HepG2 (cell line): ENCODE measurements around the gene PDK2. TPM values are rescaled to one million over a fixed set of nuclear protein-coding genes. Genes with fewer than 3 reads are reported as not detected.

Source experiments
- BCL3 ChIP-seq: sonication (generic); formaldehyde crosslinking; IDR thresholded peaks from 2 replicates; pipeline ENCODE4 v1.5.1; 2020; ENCODE audit warnings: mild to moderate bottlenecking, missing genetic modification reagents, moderate library complexity
- CTCF ChIP-seq: sonication (generic); formaldehyde crosslinking; IDR thresholded peaks from 2 replicates; pipeline ENCODE4 v1.5.0; 2020; ENCODE audit warnings: mild to moderate bottlenecking, missing genetic modification reagents, moderate library complexity
- HHEX ChIP-seq: IDR thresholded peaks from 2 replicates; pipeline ENCODE4 v1.6.1; 2016; ENCODE audit warnings: control low read depth
- KAT8 ChIP-seq: IDR thresholded peaks from 2 replicates; pipeline ENCODE4 v1.6.1; 2016; ENCODE audit warnings: missing genetic modification reagents, missing compliant biosample characterization
- KMT2A ChIP-seq: sonication (generic); formaldehyde crosslinking; IDR thresholded peaks from 2 replicates; pipeline ENCODE4 v1.4.0; 2020; ENCODE audit warnings: missing genetic modification reagents
- NR3C1 ChIP-seq: sonication (generic); formaldehyde crosslinking; IDR thresholded peaks from 2 replicates; pipeline ENCODE4 v1.4.0; 2020; ENCODE audit warnings: missing genetic modification reagents
- RBM22 ChIP-seq: fragments of 200-400 bp; formaldehyde crosslinking; optimal IDR thresholded peaks from 2 replicates; pipeline ENCODE3; 2017; ENCODE audit warnings: mild to moderate bottlenecking, low read length, moderate library complexity
- SP5 ChIP-seq: IDR thresholded peaks from 2 replicates; pipeline ENCODE4 v1.6.1; 2016; ENCODE audit warnings: low read depth, borderline replicate concordance
- SSRP1 ChIP-seq: IDR thresholded peaks from 2 replicates; pipeline ENCODE4 v1.6.1; 2016; ENCODE audit warnings: control low read depth
- TFE3 ChIP-seq: IDR thresholded peaks from 2 replicates; pipeline ENCODE4 v1.6.1; 2016
- THRA ChIP-seq: sonication (generic); formaldehyde crosslinking; IDR thresholded peaks from 2 replicates; pipeline ENCODE4 v1.4.0; 2020; ENCODE audit warnings: missing genetic modification reagents, borderline replicate concordance
- ZBTB37 ChIP-seq: sonication (generic); formaldehyde crosslinking; IDR thresholded peaks from 2 replicates; pipeline ENCODE4 v1.4.0; 2020; ENCODE audit warnings: mild to moderate bottlenecking, missing genetic modification reagents
- ZBTB38 ChIP-seq: sonication (generic); formaldehyde crosslinking; IDR thresholded peaks from 2 replicates; pipeline ENCODE4 v1.5.1; 2020; ENCODE audit warnings: mild to moderate bottlenecking, missing genetic modification reagents
- ZFP90 ChIP-seq: sonication (generic); formaldehyde crosslinking; IDR thresholded peaks from 2 replicates; pipeline ENCODE4 v1.8.0; 2022; ENCODE audit warnings: missing genetic modification reagents, mild to moderate bottlenecking, inconsistent platforms, borderline replicate concordance
- ZNF18 ChIP-seq: sonication (generic); formaldehyde crosslinking; IDR thresholded peaks from 2 replicates; pipeline ENCODE4 v1.8.0; 2022; ENCODE audit warnings: mild to moderate bottlenecking, missing genetic modification reagents; ENCODE audit not compliant: insufficient replicate concordance
- ZNF496 ChIP-seq: sonication (generic); formaldehyde crosslinking; IDR thresholded peaks from 2 replicates; pipeline ENCODE4 v1.8.1; 2023; ENCODE audit warnings: mild to moderate bottlenecking, moderate library complexity, missing genetic modification reagents; ENCODE audit not compliant: insufficient replicate concordance
- ZNF557 ChIP-seq: sonication (generic); formaldehyde crosslinking; IDR thresholded peaks from 2 replicates; pipeline ENCODE4 v1.4.0; 2020; ENCODE audit warnings: missing genetic modification reagents
- ZNF572 ChIP-seq: sonication (generic); formaldehyde crosslinking; IDR thresholded peaks from 2 replicates; pipeline ENCODE4 v1.5.1; 2020; ENCODE audit warnings: mild to moderate bottlenecking, missing genetic modification reagents
- ZNF580 ChIP-seq: IDR thresholded peaks from 2 replicates; pipeline ENCODE4 v1.6.1; 2016; ENCODE audit warnings: low read depth, borderline replicate concordance
- ZNF777 ChIP-seq: sonication (generic); formaldehyde crosslinking; IDR thresholded peaks from 2 replicates; pipeline ENCODE4 v1.4.0; 2020; ENCODE audit warnings: missing genetic modification reagents
- ZNF83 ChIP-seq: sonication (generic); formaldehyde crosslinking; IDR thresholded peaks from 2 replicates; pipeline ENCODE4 v1.4.0; 2020; ENCODE audit warnings: missing genetic modification reagents, mild to moderate bottlenecking, borderline replicate concordance
- polyA plus RNA-seq, 8 experiments: library from polyadenylated mRNA; depleted of rRNA in 3 of 8; stranded (reverse) in 7 of 8; unstranded in 1 of 8; fragments of >200 nt; fragmentation: Illumina TruSeq in 4 of 8; extraction: Trizol in 4 of 8; gene quantifications; 2 replicates each; pipeline versions ENCODE4 v1.2.1 to v1.2.3, GENCODE V29; 2011 to 2016; ENCODE audit warnings: low read depth in 4 of 8, missing spikeins in 1 of 8, mixed read lengths in 1 of 8; ENCODE audit not compliant: insufficient read depth in 1 of 8
- total RNA-seq, 5 experiments: library from RNA; depleted of rRNA; stranded (reverse); fragments of >200 nt; fragmentation: Illumina TruSeq; extraction: Trizol; gene quantifications; 2 replicates each; pipeline ENCODE4 v1.2.3, GENCODE V29; 2016; ENCODE audit warnings: low read depth in 1 of 5

Gene PDK2
- total and polyA plus RNA-seq, 2 of the 13 experiments (the other 11 are each of a cell fraction or from before 2014, with no cell fraction given): 18.5 to 59.7 TPM

- no peak for TF ChIP-seq BCL3 (CRISPR knock-in tag)
- TF ChIP-seq ZNF557: no peak
- peak; percentile 38; the same call in 1 of the 2 replicates for TF ChIP-seq ZBTB38
- no peak for TF ChIP-seq THRA (CRISPR knock-in tag)
- peak; percentile 100 for TF ChIP-seq CTCF (CRISPR knock-in tag)
- no peak for TF ChIP-seq TFE3
- TF ChIP-seq ZBTB37 (CRISPR knock-in tag): no peak; the same call in 1 of the 2 replicates
- no peak for TF ChIP-seq SSRP1 (CRISPR knock-in tag)
- TF ChIP-seq RBM22: no peak
- TF ChIP-seq SP5 (CRISPR knock-in tag): no peak
- TF ChIP-seq ZNF18 (CRISPR knock-in tag): peak; percentile 4
- TF ChIP-seq HHEX (CRISPR knock-in tag): no peak
- TF ChIP-seq ZNF496 (CRISPR knock-in tag): no peak
- no peak for TF ChIP-seq ZFP90 (CRISPR knock-in tag)
- TF ChIP-seq KMT2A (CRISPR knock-in tag): no peak
- TF ChIP-seq ZNF572: 0 out of 2 replicates have a peak, but pooled peaks have one; percentile 36
- TF ChIP-seq ZNF83: no peak
- no peak for TF ChIP-seq KAT8 (CRISPR knock-in tag)
- TF ChIP-seq ZNF580 (CRISPR knock-in tag): no peak
- no peak for TF ChIP-seq ZNF777 (CRISPR knock-in tag)
- TF ChIP-seq NR3C1 (CRISPR knock-in tag): no peak
Measured at GRCh38 chr17:50087246-50087911, 7.8 kb upstream of the PDK2 start (continued).
